Colon (tissue), 2 donors: ENCODE results near the gene FANCC.

Source experiments
- FAIRE-seq: peaks from 2 replicates; lab custom pipeline; 2012; peaks lifted over from hg19 to GRCh38; lab: Jason Lieb, UNC
- donor health status: control.
- donor health status: control.

The FANCC gene

GRCh38 chr9:95100071-95100627, 217.4 kb downstream of the FANCC start:
- no peak for FAIRE-seq

DNA sequence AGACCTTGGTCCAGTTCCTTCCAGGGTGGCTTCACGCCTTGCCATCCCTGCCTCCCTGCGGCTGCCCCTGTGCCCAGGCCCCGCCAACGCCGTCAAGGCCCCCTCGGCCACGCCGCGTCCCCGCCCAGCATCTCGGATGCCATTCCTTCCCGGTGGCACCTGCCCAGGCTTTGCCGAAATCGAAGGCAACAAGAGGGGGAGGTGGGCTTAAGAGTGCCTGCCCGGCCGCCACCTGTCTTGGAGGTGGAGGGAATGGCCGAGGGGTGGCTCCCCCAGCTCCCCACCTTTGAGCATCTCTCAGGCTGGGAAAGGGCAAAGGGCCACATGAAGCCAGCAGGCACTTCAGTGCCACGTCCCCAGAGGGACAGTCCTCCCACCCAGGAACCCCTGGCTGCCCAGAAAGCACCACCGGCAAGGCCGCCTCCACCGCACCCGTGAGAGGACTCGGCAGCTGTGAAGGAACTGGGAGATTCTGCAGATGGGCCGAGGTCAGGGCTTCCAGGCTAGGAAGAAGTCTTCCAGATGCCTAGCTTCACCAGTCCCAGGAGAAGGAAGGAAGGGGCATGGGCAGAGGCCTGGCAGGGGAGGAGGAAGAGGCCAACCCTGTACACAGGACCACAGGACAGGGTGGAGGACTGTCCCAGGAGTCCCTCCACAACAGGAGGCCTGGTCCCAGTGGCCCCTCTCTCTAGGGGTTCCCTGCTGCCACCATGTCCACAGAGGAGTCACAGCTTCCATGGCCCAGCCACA, 218.0 kb downstream of the FANCC start:
- FAIRE-seq: no peak

DNA sequence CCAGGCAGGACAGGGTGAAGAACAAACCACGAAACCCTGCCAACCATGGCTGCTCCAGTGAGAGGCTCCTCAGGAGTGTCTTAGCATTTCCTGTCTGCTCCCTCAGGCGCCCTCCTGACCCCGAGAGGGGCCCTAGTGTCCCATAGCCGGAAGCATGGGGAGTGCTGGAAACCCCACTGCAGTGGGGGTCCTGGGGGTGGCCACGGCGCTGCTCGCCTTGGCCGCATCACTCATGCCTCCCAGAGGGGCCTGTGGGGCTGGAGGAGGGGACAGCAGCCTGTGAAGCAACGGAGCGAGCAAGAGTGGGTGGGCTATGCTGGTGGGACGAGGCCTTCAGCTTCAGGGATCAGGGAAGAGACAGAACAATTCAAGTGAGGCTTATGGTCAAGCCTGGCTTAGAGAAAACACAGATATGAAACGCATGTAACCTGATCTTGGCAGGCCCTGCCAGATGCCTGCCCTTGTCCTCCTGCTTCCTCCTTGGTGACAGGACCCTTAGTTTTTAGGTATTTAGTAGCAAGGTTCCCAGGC, 219.1 kb downstream of the FANCC start:
- FAIRE-seq: no peak

DNA sequence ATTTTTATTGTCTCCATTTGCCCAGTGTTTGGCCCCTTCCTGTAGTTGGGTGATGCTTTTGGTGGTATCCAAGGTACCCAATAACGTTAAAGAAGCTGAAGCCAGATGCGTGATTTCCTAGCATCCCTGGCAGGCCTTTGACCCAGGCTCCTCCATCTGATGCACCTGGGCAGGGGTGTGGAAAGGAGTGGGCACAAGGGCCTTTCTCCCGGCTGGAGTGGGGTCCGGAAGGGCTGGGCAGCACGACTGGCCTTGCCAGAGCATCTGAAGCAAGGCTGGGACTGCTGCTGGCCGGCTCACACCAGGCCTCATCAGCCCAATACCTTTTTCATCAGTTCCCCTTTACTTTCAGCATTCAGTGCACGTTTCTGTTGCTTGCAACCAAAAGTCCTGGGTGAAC, 220.2 kb downstream of the FANCC start:
- no peak for FAIRE-seq

GRCh38 chr9:95096807-95097206, 220.7 kb downstream of the FANCC start:
- no peak for FAIRE-seq

- FAIRE-seq: no peak
Measured at GRCh38 chr9:95096381-95096780, 221.1 kb downstream of the FANCC start.

- no peak for FAIRE-seq
Measured at GRCh38 chr9:95095641-95096355, 221.7 kb downstream of the FANCC start.

DNA sequence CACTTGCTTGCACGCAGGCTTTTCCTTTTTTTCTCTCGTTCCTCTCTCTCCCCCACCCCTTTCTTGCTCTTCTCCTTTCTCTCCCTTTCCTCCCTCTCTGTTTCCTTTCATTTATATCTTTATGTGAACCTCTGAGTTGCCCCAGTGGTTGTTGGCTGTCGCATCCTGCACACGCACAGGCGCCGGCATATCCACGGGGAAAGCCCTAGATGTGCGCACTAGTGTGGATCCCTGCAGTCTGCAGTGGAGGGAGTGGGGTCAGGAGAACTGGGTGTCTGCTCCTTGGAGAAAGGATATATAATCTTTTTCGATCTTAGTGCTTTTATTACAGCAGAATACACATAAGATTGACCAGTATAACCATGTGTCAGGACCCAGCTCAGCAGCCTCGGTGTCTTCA, 223.5 kb downstream of the FANCC start:
- no peak for FAIRE-seq

GRCh38 chr9:95093586-95093985, 223.9 kb downstream of the FANCC start:
- FAIRE-seq: no peak

DNA sequence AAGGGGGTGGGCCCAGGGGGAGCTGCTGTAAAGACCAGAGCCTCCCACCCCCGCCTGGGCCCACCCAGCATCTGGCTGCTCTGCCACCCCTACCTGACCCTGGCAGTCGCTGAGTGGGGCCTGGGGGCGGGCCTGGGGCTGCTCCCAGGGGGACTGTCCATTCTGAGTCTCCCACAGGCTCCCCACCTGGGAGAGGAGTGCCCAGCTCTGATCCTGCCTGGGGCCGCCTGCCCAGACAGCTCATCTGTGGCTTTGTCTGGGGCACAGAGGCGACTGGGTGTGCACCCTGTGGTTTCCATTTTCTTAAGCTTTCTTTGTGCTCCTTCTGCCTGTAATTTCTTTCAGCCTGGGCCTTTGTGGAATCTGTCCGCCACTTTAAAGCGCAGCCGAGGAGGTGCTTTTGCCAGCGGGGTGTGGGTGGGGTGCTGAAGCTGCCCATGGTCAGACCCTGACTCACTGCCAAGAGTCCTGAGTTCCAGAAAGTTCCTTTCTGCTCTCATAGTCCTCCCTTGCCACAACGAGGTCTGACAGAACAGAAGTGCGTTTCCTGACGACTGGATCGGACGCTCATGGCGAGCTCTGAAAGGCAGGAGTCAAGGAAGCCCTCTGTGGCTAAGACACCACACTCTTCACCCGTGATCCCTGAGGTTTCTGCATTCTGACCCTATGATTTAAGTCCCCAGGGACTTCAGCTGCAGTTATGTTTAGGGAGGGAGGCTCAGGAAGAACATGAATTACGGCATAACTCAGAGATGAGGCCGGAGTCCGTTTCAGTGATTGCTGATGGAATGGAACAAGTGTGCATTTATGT, 225.0 kb downstream of the FANCC start:
- FAIRE-seq: peak; percentile 66

GRCh38 chr9:95091601-95092261, 225.8 kb downstream of the FANCC start:
- no peak for FAIRE-seq

DNA sequence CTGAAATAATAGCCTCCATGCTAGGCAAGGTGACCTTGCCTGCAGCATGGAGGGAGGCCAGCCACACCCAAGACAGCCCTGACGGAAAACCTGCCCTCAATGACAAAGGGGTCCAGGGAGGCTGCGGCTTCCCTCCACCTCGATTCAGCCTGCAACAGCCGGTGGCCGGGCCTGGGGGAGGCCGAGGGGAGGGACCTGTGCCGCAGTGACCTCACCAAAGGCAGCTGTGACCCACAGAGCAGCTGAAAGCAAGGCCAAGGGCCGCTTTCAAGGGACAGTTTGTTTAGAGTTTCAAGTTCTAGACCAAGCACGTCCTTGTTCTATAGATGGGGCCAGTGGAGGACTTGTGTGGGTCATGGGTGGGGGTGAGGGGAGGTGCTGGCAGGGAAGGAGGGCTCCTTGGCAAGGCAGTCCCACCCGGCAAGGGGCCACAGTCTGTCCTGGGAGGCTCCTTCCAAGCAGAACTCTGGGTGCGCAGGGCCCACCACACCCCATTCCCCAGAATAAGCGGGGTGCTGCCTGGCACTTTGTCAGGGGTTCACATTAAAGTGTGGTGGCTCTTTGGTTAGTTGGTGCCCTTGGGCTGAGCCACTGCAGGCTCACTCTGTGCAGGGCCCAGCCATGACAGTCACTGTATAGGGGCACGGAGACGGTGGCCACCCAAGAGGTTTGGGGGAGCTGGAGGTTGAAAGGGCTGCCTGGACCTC, 226.5 kb downstream of the FANCC start:
- FAIRE-seq: no peak

- FAIRE-seq: no peak
Measured at GRCh38 chr9:95090023-95090791, 227.3 kb downstream of the FANCC start.

GRCh38 chr9:95089257-95090022, 228.1 kb downstream of the FANCC start:
- no peak for FAIRE-seq

DNA sequence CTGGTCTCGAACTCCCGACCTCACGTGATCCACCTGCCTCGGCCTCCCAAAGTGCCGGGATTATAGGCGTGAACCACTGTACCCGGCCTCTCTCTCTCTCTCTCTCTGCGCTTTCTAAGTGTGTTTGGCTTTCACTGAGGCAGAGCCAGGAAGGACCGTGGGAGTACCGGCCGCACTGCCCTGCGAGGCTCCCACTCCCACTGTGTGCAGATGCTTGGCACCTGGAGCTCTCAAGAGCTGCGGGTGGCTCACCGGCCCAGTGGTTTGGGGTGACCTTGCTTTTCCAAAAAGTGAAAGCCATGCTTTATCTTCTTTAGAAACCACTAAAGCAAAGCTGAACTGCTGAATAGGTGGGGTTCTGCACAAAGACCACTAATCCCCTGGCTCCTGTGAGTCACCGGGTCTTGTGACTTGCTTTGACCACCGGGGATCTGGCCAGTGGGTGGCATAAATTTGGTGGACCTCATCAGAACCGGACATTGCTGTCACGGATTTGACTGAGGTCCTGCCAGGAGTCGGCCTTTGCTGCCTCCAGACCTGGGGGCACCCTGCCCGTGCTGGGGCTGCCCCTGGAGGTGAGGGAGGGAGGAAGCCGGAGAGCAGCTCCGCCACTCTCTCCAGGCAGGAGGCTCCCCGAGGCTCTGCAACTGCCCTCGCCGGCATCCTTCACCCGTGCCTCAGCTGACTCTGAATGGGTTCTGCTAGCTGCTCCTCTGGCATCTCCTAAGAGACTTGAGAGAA, 228.9 kb downstream of the FANCC start:
- no peak for FAIRE-seq

DNA sequence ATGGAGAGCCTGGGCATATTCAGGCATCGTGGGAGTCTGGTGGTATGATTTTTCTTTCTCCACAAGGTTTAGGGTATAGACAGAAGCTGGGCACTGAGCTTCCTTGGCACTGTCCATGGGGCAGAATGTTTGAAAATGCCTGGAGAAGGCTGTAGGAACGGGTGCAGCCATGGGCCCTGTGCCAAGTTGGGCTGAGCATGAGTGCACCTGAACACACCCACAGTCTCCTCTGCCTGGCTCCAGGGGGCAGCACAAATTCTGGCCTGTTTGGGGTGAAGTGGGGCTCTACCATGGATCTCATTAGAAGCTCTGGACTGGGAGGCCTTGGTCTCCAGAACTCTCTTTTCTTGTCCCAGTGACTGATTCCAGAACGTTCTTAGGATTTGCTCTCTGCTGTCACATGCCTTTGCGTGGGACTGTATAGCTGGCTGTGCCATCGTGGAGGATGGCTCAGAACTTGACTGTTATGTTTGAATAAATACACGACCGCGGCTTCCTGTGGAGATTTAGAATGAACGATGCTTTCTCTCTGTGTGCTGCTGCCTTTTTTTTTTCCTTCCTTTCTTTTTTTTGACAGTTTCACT, 229.8 kb downstream of the FANCC start:
- FAIRE-seq: no peak

GRCh38 chr9:95086564-95086955, 230.9 kb downstream of the FANCC start:
- FAIRE-seq: no peak

DNA sequence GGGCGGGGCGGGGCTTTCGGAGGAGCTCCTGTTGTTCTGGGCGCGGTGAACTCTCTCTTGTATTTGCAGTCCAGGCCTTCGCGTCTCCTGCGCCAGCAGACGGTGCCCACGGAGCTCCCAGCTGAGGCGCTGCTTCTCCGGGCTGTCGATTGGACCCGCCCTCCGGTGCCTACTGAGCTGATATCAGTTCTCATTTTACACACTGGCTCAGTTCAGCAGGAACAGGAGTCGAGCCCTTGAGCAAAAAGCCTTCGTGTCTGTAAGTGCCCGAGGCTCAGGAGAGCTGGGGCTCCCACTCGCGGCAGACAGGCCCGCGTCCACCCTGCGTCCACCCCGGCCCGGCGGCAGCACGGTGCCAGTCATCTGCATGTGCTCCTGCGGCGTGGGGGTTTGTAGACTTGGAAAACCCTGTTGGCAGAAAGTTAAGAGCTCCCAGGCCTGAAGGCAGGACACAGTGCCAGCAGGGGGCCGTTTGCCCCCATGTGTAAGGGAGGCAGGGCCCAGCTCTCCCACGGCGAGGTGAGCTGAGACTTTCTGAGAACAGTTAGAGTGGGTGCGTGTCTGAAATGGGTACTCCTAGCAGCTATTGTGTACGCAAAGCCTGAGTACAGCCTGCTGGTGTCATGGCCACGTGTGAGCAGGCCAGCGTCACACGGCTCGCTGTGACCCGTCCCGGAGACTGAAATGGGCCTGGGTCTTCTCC, 231.5 kb downstream of the FANCC start:
- no peak for FAIRE-seq
